BJ (cell line): ENCODE measurements around the gene SMIM36. TPM values are rescaled to one million over a fixed set of nuclear protein-coding genes. Genes with fewer than 3 reads are reported as not detected.
"Not testable (repeated sequence)": the region's sequence is repeated elsewhere in the genome, so short reads cannot be mapped to it uniquely, and the experiment has no call there.

ENCODE experiments used
- CTCF ChIA-PET: fragments of 350-600 bp; formaldehyde crosslinking; extraction: SDS; loops from one replicate; lab custom pipeline; 2021; ENCODE audit warnings: antibody characterized with exemption, inconsistent platforms; lab: Yijun Ruan, JAX
- POLR2A ChIA-PET: fragments of 300-600 bp; sonication (Branson Sonifier 250); formaldehyde crosslinking; extraction: SDS; loops from one replicate; lab custom pipeline; 2021; ENCODE audit warnings: antibody characterized with exemption; lab: Charles Lee
- DNase-seq: peaks from one replicate; pipeline ENCODE4 v3.0.0-alpha.2; 2011; ENCODE audit warnings: low read depth
- H3K27me3 ChIP-seq: 2 replicates; pipeline ENCODE4 v1.6.0; 2011; ENCODE audit warnings: low read length; ENCODE audit not compliant: control insufficient read depth, insufficient read depth
- H3K36me3 ChIP-seq: 2 replicates; pipeline ENCODE4 v1.5.1; 2011; ENCODE audit warnings: low read length; ENCODE audit not compliant: control insufficient read depth, insufficient read depth
- H3K4me3 ChIP-seq: 2 replicates; pipeline ENCODE4 v1.5.1; 2011; ENCODE audit warnings: low read depth, mild to moderate bottlenecking, control low read depth, low read length
- polyA plus RNA-seq: library from polyadenylated mRNA; depleted of rRNA; stranded (reverse); fragments of >200 nt; gene quantifications from 2 replicates; pipeline ENCODE4 v1.2.3, GENCODE V29; 2011
- TF ChIP-seq, protein P1 (sequence below): IDR thresholded peaks from 2 replicates; pipeline ENCODE4 v1.5.1; 2011; ENCODE audit warnings: low read depth, mild to moderate bottlenecking, control low read depth, inconsistent platforms, low read length, moderate library complexity; ENCODE audit not compliant: insufficient read depth

SMIM36 gene
- polyA plus RNA-seq, 1 experiment = not detected

DNA sequence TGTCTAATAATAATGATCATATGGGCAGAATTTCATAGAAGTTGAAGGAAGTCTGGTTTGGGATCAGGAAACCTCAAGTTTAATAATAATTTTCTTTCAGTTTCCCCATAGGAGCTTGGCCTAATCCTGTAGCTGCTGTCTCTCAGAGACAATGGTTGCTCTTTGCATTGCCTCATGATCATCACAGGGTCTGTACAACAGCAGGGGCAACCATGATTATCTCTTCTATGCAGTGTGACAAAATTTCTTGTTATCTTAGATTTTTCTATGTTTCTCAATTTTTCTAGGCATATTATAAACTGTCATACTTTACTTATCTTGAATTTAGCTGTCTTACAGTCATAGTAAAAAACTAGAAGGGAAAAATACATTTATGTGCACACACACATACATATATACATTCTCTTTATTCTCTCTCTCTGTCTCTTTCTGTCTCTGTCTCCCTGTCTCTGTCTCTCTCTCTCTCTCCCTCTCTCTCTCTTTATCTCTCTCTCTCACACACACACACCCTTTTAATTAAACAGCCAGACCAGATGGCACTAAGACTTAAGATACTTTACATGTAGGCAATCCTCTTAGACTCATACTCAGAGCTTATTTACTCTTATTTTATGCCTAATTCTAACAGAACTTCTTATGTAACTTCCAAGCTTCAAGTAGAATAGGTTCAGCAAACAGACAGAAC lies 30.5 kb downstream of the SMIM36 start:
- TF ChIP-seq, protein P1, sequence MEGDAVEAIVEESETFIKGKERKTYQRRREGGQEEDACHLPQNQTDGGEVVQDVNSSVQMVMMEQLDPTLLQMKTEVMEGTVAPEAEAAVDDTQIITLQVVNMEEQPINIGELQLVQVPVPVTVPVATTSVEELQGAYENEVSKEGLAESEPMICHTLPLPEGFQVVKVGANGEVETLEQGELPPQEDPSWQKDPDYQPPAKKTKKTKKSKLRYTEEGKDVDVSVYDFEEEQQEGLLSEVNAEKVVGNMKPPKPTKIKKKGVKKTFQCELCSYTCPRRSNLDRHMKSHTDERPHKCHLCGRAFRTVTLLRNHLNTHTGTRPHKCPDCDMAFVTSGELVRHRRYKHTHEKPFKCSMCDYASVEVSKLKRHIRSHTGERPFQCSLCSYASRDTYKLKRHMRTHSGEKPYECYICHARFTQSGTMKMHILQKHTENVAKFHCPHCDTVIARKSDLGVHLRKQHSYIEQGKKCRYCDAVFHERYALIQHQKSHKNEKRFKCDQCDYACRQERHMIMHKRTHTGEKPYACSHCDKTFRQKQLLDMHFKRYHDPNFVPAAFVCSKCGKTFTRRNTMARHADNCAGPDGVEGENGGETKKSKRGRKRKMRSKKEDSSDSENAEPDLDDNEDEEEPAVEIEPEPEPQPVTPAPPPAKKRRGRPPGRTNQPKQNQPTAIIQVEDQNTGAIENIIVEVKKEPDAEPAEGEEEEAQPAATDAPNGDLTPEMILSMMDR = no peak
- no peak for DNase-seq
- Histone ChIP-seq H3K27me3 (peaks cover 2% of the 10 kb centered on the region; the same call in 1 of the 2 replicates), H3K36me3 (no peaks in the 10 kb centered on the region), H3K4me3 (no peak overlapping the region)
- ChIA-PET POLR2A (no interaction called here), CTCF (interaction anchor here (1.0 to 1.6 kb wide), 3 partner anchors 19 to 128 kb away, joined by 3 to 6 read pairs (median 4); no protein-coding TSS in a partner anchor)

DNA sequence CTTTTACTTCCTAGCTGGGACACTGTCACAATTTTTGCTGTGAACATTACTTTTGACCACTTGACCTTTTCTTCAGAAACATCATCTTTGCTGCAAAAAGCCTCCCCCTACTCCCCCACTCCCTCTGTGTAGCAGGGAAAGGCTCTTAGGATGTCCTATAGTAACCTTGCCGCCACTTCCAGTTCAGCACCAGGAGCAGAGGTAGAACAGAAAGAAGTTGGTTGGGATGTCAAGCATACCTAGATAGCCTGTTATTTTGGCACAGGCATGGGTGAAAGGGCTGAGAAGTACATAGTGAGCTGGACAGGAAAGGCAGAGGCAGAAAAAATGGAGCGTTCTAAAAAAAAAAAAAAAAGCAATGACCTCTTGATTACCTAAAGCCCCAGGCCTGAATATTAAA lies 31.3 kb downstream of the SMIM36 start:
- TF ChIP-seq, protein P1 = no peak
- CTCF ChIA-PET = interaction anchor here (1.6 kb wide), 1 partner anchor 20 kb away, joined by 6 read pairs; no protein-coding TSS in a partner anchor
- POLR2A ChIA-PET = no interaction called here
- DNase-seq = no peak
- peaks cover 2% of the 10 kb centered on the region; the same call in 1 of the 2 replicates for H3K27me3 ChIP-seq
- no peak overlapping the region for H3K4me3 ChIP-seq
- H3K36me3 ChIP-seq = no peaks in the 10 kb centered on the region

DNA sequence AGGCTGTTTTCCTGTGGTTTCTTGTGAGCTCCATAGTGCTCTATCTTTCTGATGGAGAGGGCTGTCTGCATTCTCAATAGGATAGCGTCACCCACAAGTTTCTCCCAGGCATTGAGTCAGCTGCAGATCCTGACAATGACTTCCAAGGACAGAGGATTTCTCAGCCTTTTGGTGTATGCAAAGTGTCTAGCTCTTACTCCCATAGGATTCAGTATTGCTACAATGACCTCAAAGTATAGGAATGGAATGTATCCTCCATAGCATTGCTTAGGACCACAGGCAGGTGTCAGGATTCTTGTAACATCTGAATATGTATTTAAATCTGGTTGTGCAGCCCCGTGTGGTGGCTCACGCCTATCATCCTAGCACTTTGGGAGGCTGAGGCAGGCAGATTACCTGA lies 32.3 kb downstream of the SMIM36 start:
- TF ChIP-seq, protein P1 = no peak
- Histone ChIP-seq H3K4me3 (no peak overlapping the region), H3K36me3 (no peaks in the 10 kb centered on the region), H3K27me3 (peaks cover 2% of the 10 kb centered on the region; the same call in 1 of the 2 replicates)
- no peak for DNase-seq
- ChIA-PET POLR2A (no interaction called here), CTCF (interaction anchor here (0.6 kb wide), 1 partner anchor 114 kb away, joined by 3 read pairs; no protein-coding TSS in a partner anchor)

DNA sequence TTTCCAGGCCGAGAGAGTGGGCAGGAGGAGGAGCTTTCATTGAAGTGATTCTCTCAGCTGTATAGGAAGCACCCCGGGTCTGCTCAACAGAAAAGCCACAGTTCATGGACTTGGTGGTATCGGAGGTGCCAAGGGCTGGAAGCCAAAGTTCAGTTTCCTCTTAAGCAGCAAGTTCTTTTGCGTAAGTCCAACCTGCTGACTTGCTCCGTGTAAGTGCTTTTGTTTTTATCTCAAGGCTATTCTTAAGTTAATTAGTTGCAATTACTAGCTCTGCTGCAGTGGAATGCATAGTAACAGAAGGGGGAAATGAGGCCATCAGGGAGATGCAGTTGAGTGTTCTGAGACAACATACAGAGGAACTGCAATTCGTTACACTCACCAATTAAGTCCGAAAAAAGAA lies 44.6 kb downstream of the SMIM36 start:
- no peaks in the 10 kb centered on the region for H3K36me3 ChIP-seq
- ChIA-PET CTCF (interaction anchor here (1.2 to 1.4 kb wide), 2 partner anchors 48 to 117 kb away, joined by 3 to 5 read pairs; no protein-coding TSS in a partner anchor), POLR2A (no interaction called here)

DNA sequence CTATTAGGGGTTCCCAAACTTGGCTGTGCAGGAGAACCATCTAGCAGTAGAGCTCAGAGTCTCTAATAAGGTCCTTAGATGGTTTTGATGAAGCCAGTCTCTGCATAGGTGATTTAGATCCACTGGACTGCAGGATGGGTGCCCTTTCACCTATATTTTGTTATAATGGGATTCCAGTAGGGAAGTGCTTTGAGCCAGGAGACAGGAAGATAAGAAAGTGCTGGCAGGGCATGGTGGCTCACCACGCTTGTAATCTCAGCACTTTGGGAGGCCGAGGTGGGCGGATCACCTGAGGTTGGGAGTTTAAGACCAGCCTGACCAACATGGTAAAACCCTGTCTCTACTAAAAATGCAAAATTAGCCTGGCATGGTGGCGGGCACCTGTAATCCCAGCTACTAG lies 45.5 kb downstream of the SMIM36 start:
- CTCF ChIA-PET, DNase-seq, POLR2A ChIA-PET, H3K27me3 ChIP-seq, H3K4me3 ChIP-seq, H3K36me3 ChIP-seq: not testable (repeated sequence)

More for the DNA sequence above, 44.6 kb downstream of the SMIM36 start:
- H3K27me3 ChIP-seq = peaks cover 2% of the 10 kb centered on the region; the same call in 1 of the 2 replicates
- DNase-seq = no peak
- H3K4me3 ChIP-seq = no peak overlapping the region
- TF ChIP-seq, protein P1 = no peak

DNA sequence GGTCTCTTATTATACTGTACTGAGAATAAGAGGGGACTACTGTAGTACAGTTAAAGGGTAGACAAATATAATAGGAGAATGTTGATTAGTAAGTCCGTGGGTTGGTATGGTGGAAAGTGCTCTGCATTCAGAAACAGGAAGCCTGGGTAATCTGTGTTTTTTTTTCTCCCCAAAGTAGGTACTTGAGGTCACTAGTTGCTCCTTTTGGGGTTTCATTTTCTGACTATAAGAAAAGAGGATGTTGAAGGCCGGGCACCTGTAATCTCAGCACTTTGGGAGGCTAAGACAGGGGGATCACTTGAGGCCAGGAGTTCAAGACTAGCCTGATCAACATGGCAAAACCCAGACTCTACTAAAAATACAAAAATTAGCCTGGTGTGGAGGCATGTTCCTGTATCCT lies 47.7 kb downstream of the SMIM36 start:
- Histone ChIP-seq H3K36me3 (no peaks in the 10 kb centered on the region), H3K27me3 (no peaks in the 10 kb centered on the region; the same call in 1 of the 2 replicates), H3K4me3 (no peak overlapping the region)
- TF ChIP-seq, protein P1 = no peak
- CTCF ChIA-PET = no interaction called here
- DNase-seq = no peak
- POLR2A ChIA-PET = no interaction called here
